ENCODE results near the gene NOP58. TPM values are rescaled to one million over a fixed set of nuclear protein-coding genes. Genes with fewer than 3 reads are reported as not detected.
"Not testable (repeated sequence)": the region's sequence is repeated elsewhere in the genome, so short reads cannot be mapped to it uniquely, and the experiment has no call there.

The NOP58 gene
- total and polyA plus RNA-seq, 2 of the 8 experiments (the other 6 are each of a cell fraction or from before 2014, with no cell fraction given) = 41.5 to 133 TPM

GRCh38 chr2:202238234-202239197, 27.0 kb upstream of the NOP58 start, which contains the start of gene SUMO1 (continued):
- TF ChIP-seq E2F6 (IDR thresholded peaks at IDR 0.05) = peak; percentile 72
- TF ChIP-seq TEAD4 (IDR thresholded peaks at IDR 0.05; ENCODE audit: low read depth, low read length) = no peak; the same call in 1 of the 2 replicates
- TF ChIP-seq FOSL1 (IDR thresholded peaks at IDR 0.05; ENCODE audit: insufficient read depth, low read depth, low read length) = no peak
- no peak for TF ChIP-seq JUND (IDR thresholded peaks at IDR 0.05; ENCODE audit: low read length)

GRCh38 chr2:202247710-202248109, 17.9 kb upstream of the NOP58 start:
- not testable (repeated sequence) for H3K23ac ChIP-seq (ENCODE audit: insufficient read length); H2BK5ac ChIP-seq (ENCODE audit: low read depth, low read length); H2AFZ ChIP-seq (ENCODE audit: low read length); H3K9me3 ChIP-seq (ENCODE audit: insufficient read depth in 2 of 2, low read depth in 1 of 2, low read length in 1 of 2); H3K27ac ChIP-seq (ENCODE audit: low read depth, low read length); H3K27me3 ChIP-seq (replicated peaks in 1 of 4; ENCODE audit: control insufficient read depth in 3 of 4, extremely low read depth in 1 of 4, insufficient read depth in 3 of 4, low read length in 3 of 4); H4K20me1 ChIP-seq (replicated peaks in 1 of 2; ENCODE audit: control insufficient read depth in 1 of 2, insufficient read depth in 2 of 2, low read length in 2 of 2); H3K4me3 ChIP-seq (ENCODE audit: extremely low read depth in 1 of 4, insufficient read depth in 2 of 4, low read depth in 3 of 4, low read length in 4 of 4); H3K14ac ChIP-seq (ENCODE audit: insufficient read length); H3K4me1 ChIP-seq (replicated peaks in 1 of 4; ENCODE audit: control insufficient read depth in 3 of 4, insufficient read depth in 4 of 4, low read length in 3 of 4); H3K9ac ChIP-seq (replicated peaks in 1 of 4; ENCODE audit: extremely low read depth in 1 of 4, low read depth in 3 of 4, low read length in 3 of 4); H2BK120ac ChIP-seq (replicated peaks; ENCODE audit: low read depth, low read length); H2AK5ac ChIP-seq (ENCODE audit: low read depth, low read length); H2BK20ac ChIP-seq (ENCODE audit: low read length); H3K4ac ChIP-seq (replicated peaks; ENCODE audit: insufficient read length, low read depth, low read length); H2BK12ac ChIP-seq (ENCODE audit: low read depth, low read length); DNase-seq (ENCODE audit: low read depth in 1 of 2, low spot score in 2 of 2); H4K8ac ChIP-seq (ENCODE audit: extremely low read depth, insufficient read depth, low read length); H3K4me2 ChIP-seq (ENCODE audit: insufficient read depth in 1 of 2, low read depth in 2 of 2, low read length in 2 of 2); H4K5ac ChIP-seq (ENCODE audit: insufficient read length, low read depth, low read length); H3K36me3 ChIP-seq (ENCODE audit: control insufficient read depth in 2 of 4, insufficient read depth in 4 of 4, low read length in 3 of 4); H3K56ac ChIP-seq (replicated peaks; ENCODE audit: insufficient read length, low read depth, low read length); H4K91ac ChIP-seq (replicated peaks; ENCODE audit: insufficient read length, low read length); H2BK15ac ChIP-seq (ENCODE audit: low read length); H3K79me2 ChIP-seq (ENCODE audit: control insufficient read depth in 1 of 2, insufficient read depth in 2 of 2, low read length in 2 of 2); H3K79me1 ChIP-seq (ENCODE audit: low read depth, low read length); H3K18ac ChIP-seq (ENCODE audit: extremely low read depth, low read length); FAIRE-seq; H3K23me2 ChIP-seq (ENCODE audit: low read depth, low read length)
- CTCF ChIA-PET (ENCODE audit: partially characterized antibody) = interaction anchor here (2.2 kb wide), 1 partner anchor 11 kb away, joined by 5 read pairs; no protein-coding TSS in a partner anchor
- WGBS, 2 experiments (ENCODE audit: extremely low coverage in 1 of 2, insufficient coverage in 1 of 2, insufficient read length in 1 of 2, insufficient replicate concordance in 2 of 2, low coverage in 1 of 2, low lambda C conversion rate in 2 of 2, missing lambda C conversion rate in 1 of 2) = 97% methylated on average over 5 of the region's 5 CpGs; no CpG with 5 or more reads in 1 of the 2 experiments
- POLR2A ChIA-PET (ENCODE audit: partially characterized antibody) = interaction anchor here (1.5 to 6.5 kb wide), 3 partner anchors 10 to 37 kb away, joined by 3 to 46 read pairs (median 7); partner anchors contain the start of gene SUMO1

Data from H1 (cell line).